ENCODE measurements around the gene BCR.

Gene BCR

DNA sequence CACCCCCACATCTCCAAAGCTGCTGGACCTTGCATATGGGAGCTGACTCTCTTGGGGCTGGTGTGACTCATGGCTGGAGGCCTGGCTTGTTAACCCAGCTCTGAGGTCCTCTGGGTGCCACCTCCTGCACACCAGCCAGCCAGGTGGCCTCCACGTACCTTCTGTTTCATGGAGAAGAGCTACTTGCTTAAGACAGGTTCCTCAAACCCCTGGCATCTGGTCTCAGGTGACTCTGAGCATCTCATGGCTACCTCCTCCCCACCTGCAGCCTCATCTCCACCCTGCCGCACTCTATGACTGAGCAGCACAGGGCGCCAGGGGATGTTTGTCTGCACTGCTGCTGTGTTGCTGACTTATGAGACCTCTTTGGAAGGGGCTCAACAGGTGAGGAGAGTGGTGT, 55.7 kb downstream of the BCR start:
- TF ChIP-seq, protein P1, sequence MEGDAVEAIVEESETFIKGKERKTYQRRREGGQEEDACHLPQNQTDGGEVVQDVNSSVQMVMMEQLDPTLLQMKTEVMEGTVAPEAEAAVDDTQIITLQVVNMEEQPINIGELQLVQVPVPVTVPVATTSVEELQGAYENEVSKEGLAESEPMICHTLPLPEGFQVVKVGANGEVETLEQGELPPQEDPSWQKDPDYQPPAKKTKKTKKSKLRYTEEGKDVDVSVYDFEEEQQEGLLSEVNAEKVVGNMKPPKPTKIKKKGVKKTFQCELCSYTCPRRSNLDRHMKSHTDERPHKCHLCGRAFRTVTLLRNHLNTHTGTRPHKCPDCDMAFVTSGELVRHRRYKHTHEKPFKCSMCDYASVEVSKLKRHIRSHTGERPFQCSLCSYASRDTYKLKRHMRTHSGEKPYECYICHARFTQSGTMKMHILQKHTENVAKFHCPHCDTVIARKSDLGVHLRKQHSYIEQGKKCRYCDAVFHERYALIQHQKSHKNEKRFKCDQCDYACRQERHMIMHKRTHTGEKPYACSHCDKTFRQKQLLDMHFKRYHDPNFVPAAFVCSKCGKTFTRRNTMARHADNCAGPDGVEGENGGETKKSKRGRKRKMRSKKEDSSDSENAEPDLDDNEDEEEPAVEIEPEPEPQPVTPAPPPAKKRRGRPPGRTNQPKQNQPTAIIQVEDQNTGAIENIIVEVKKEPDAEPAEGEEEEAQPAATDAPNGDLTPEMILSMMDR (IDR thresholded peaks at IDR 0.05; ENCODE audit: insufficient read depth, low read depth, low read length, missing control alignments): no peak
- no peak overlapping the region for H3K4me3 ChIP-seq (ENCODE audit: low read length)
- no peak for DNase-seq (ENCODE audit: low read depth)

DNA sequence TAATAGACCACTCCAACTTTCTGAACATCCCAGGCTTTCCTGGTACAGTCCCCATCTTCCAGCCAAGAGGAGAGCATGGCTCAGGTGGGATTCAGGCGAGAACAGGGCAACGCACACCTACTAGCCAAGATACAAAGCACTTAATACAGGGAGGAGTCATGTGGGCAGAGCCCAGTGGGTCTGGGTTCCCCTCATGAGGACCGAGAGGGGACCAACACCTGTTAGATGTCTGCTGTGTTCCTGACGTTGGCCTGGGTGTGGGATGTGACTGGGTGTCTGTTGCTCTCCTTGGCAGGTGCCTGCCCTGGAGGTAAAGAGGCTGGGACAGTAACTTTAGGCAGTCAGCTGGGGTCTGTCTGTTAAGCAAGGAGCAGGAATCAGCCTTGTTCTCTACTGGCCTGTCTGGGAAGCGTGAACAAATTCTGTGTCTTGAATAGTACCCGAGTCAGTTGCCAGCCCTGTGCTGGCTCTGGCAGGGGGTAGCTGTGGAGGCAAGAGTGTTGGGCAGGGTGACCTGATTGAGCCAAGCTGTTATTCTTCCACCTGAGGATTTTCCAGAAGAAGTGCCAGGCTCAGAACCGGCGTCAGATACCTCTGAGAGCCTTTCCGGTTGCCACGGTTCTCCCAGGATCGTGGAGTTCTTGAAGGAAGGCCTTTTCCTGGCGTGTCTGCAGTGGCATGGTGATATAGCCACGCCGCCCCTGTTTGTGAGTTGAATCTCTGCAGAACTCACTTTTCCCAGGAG, 56.3 kb downstream of the BCR start:
- TF ChIP-seq, protein P1 (IDR thresholded peaks at IDR 0.05; ENCODE audit: insufficient read depth, low read depth, low read length, missing control alignments): no peak
- H3K4me3 ChIP-seq (ENCODE audit: low read length): no peak overlapping the region
- no peak for DNase-seq (ENCODE audit: low read depth)

DNA sequence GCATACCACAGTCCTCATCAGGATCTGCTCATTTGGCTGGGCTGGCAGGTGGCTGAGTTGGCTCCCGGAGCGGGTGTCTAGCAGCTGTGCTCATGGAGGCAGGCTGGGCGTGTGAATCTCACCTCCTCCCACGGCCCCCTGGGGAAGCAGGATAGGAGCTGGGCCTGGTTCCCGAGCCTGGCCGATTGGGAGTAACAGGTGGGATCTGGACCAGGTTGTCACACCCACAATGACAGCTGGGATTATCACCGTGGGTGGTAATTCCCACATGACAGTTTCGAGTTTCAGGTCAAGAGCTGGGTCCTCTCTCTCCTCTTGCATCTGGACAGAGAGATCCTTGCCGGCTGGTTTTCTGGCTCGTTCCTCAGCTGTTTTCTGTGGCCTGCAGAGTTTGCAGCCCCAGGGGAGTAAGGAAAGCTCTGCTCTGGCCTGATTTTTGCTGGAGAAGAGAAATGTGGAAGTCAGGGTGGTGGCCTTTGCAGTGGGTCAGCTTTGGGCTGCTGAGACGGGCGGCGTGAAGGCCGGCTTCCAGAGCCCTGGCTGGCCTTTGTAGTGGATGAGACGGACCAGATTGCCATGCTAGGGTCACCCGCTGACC, 57.0 kb downstream of the BCR start:
- DNase-seq (ENCODE audit: low read depth): no peak
- TF ChIP-seq, protein P1 (IDR thresholded peaks at IDR 0.05; ENCODE audit: insufficient read depth, low read depth, low read length, missing control alignments): no peak
- H3K4me3 ChIP-seq (ENCODE audit: low read length): no peak overlapping the region

DNA sequence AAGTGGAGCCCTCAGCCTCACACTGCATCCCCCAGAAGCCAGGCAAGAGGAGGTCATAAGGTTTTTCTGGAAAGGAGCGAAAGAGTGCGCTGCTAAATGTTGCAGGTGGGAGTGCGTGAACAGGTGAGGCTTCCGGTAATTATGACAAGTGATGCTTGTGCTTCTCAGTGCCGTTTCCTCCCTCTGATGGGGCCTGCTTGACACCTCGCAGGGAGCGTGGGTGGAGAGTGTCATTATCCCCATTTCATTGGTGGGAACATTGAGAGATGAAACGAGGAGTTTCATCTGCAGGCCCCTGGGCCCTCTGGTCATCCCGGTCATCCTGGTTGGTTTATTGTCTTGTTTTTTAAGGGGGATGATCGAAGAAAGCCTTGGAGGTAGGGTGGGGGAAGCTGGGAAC, 57.5 kb downstream of the BCR start:
- no peak overlapping the region for H3K4me3 ChIP-seq (ENCODE audit: low read length)
- no peak for DNase-seq (ENCODE audit: low read depth)
- TF ChIP-seq, protein P1 (IDR thresholded peaks at IDR 0.05; ENCODE audit: insufficient read depth, low read depth, low read length, missing control alignments): no peak

DNA sequence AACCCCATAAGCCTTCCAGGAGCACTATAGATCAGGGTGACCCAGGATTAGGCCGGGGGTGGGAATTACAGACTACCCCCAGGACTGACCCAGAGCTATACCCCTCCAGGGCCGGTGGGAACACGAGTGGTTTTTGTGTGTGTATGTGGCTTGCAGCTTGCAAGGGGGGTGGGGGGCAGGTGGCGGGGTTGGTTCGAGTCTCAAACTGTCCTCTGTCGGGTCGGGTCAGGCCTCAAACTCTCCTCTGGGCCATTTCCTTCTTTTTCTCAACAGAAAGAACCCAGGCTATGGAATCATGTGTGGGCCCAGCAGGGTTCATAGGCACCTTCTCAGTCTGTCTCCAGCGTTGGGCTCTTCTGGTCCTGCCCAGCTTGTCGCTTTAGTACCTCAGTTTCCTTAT, 58.4 kb downstream of the BCR start:
- H3K4me3 ChIP-seq (ENCODE audit: low read length): no peak overlapping the region
- no peak for DNase-seq (ENCODE audit: low read depth)
- TF ChIP-seq, protein P1 (IDR thresholded peaks at IDR 0.05; ENCODE audit: insufficient read depth, low read depth, low read length, missing control alignments): no peak

DNA sequence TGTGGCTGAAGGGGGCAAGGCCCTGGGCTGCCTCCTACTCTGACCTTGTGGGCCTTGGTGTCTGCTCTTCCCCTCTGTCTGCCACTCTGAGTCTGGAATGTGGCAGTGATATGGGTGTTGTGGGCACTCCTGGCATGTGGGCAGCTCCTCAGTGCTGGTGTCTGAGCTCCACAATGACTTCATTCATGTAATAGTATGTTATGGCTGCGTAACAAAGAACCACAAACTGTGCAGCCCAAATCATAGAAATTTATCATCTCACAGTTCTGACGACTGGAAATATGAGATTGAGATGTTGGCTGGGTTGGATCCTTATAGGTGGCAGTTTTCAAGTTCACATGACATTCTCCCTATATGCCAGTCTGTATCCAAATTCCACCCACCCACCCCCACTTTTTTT, 59.1 kb downstream of the BCR start:
- TF ChIP-seq, protein P1 (IDR thresholded peaks at IDR 0.05; ENCODE audit: insufficient read depth, low read depth, low read length, missing control alignments): no peak
- no peak for DNase-seq (ENCODE audit: low read depth)
- H3K4me3 ChIP-seq (ENCODE audit: low read length): no peak overlapping the region

Measured in epithelial cell of esophagus (primary cell).